ENCODE results near the gene MAPK10.

GRCh38 chr4:86357608-86358007 is 2.2 kb downstream of the MAPK10 start:
- no peak for TF ChIP-seq TAF1 (IDR thresholded peaks at IDR 0.05; ENCODE audit: low read depth, low read length)
- no peak for TF ChIP-seq POLR2A (IDR thresholded peaks at IDR 0.05; ENCODE audit: low read depth, low read length)
- no peak for TF ChIP-seq POLR2AphosphoS5 (IDR thresholded peaks at IDR 0.05; ENCODE audit: low read depth, low read length)
- TF ChIP-seq SPI1 (IDR thresholded peaks at IDR 0.05; ENCODE audit: low read depth, low read length): no peak
- TF ChIP-seq POU2F2 (IDR thresholded peaks at IDR 0.05; ENCODE audit: low read depth, low read length): no peak
- no peak for TF ChIP-seq PAX5 (IDR thresholded peaks at IDR 0.05; ENCODE audit: insufficient read depth, low read length, severe bottlenecking)
